NCI-H526 (cell line): ENCODE measurements around the gene NT5E.
"Not testable (repeated sequence)": the region's sequence is repeated elsewhere in the genome, so short reads cannot be mapped to it uniquely, and the experiment has no call there.

Experiments
- DNase-seq, 2 experiments: peaks; one replicate each; lab custom pipeline; 2025; lab: John Stamatoyannopoulos, UW

The NT5E gene

GRCh38 chr6:85493389-85493788, 43.5 kb downstream of the NT5E start:
- DNase-seq, result no peak

- no peak for DNase-seq
Measured at GRCh38 chr6:85494547-85495536, 45.0 kb downstream of the NT5E start.

- DNase-seq, result no peak
Measured at GRCh38 chr6:85496009-85496579, 46.2 kb downstream of the NT5E start.

- no peak for DNase-seq
Measured at GRCh38 chr6:85496856-85497255, 47.0 kb downstream of the NT5E start.

- no peak for DNase-seq
Measured at GRCh38 chr6:85498596-85499258, 48.8 kb downstream of the NT5E start.

GRCh38 chr6:85506441-85507093, 56.7 kb downstream of the NT5E start:
- no peak for DNase-seq

GRCh38 chr6:85516168-85516567, 66.3 kb downstream of the NT5E start:
- no peak for DNase-seq

GRCh38 chr6:85524281-85524680, 74.4 kb downstream of the NT5E start:
- DNase-seq, result not testable (repeated sequence)

- DNase-seq, result peak in 1 of 2 experiments; percentile 11
Measured at GRCh38 chr6:85537055-85537494, 87.2 kb downstream of the NT5E start.

- no peak for DNase-seq
Measured at GRCh38 chr6:85544776-85545175, 94.9 kb downstream of the NT5E start.
